Heart right ventricle (tissue), 16 donors: Measurements from ENCODE around the gene KCTD2. TPM values are rescaled to one million over a fixed set of nuclear protein-coding genes. Genes with fewer than 3 reads are reported as not detected.
A peak's percentile ranks its signal among the peaks of the same experiment; 100 is the strongest.

Experiments
- ATAC-seq, 8 donors: fragments of 200-7000 bp; cut with Tn5 transposase; one replicate each; pipeline ENCODE4 v1.9.1; 2020; ENCODE audit warnings: mild to moderate bottlenecking in 8 of 8, moderate library complexity in 8 of 8, moderate number of reproducible peaks in 1 of 8
- DNase-seq, 2 donors: peaks; one replicate each; pipeline ENCODE4 v3.0.0-alpha.2; 2020
- H3K27ac ChIP-seq, 10 donors: fragments of 200-600 bp; sonication (generic) in 2 of 10; one replicate each; pipeline versions ENCODE4 v1.5.0 to v1.8.0; 2020 to 2022; ENCODE audit warnings: mild to moderate bottlenecking in 3 of 10
- H3K27me3 ChIP-seq, 7 donors: fragments of 200-600 bp; one replicate each; pipeline ENCODE4 v1.8.0; 2021 to 2022; ENCODE audit warnings: mild to moderate bottlenecking in 2 of 7
- H3K36me3 ChIP-seq, 9 donors: fragments of 200-600 bp; sonication (generic) in 1 of 9; one replicate each; pipeline versions ENCODE4 v1.5.0 to v1.8.0; 2020 to 2022; ENCODE audit warnings: mild to moderate bottlenecking in 2 of 9
- H3K4me1 ChIP-seq, 9 donors: fragments of 200-600 bp; sonication (generic) in 1 of 9; one replicate each; pipeline versions ENCODE4 v1.5.0 to v1.8.0; 2020 to 2022; ENCODE audit warnings: mild to moderate bottlenecking in 4 of 9
- H3K4me3 ChIP-seq, 10 donors: fragments of 200-600 bp; sonication (generic) in 2 of 10; one replicate each; pipeline versions ENCODE4 v1.5.0 to v1.8.0; 2020 to 2022; ENCODE audit warnings: mild to moderate bottlenecking in 7 of 10, moderate library complexity in 2 of 10
- H3K9me3 ChIP-seq, 11 donors: fragments of 200-600 bp in 10 of 11; sonication (generic) in 2 of 11; one replicate each; pipeline versions ENCODE4 v1.5.0 to v1.8.0; 2013 to 2022; ENCODE audit warnings: mild to moderate bottlenecking in 2 of 11, control low read depth in 1 of 11, moderate library complexity in 1 of 11
- CTCF ChIP-seq, 9 donors: fragments of 200-600 bp; sonication (generic) in 2 of 9; IDR thresholded peaks; one replicate each; pipeline versions ENCODE4 v1.5.0 to v1.8.0; 2021 to 2022; ENCODE audit warnings: antibody characterized with exemption in 9 of 9, mild to moderate bottlenecking in 5 of 9, moderate library complexity in 1 of 9
- WGBS, 2 donors: extraction: QIAGEN DNeasy Blood & Tissue Kit; methylation state at CpG; one replicate each; pipeline ENCODE4 v1.1.7; 2013; ENCODE audit warnings: inconsistent platforms in 1 of 2; 5-methylcytosine and 5-hydroxymethylcytosine counted together
- intact Hi-C, 10 donors: fragments of 100-400 bp; cut with DNase I; formaldehyde crosslinking; loops; one replicate each; pipeline versions ENCODE4 v1.11.1 to v1.14.2; 2022
- polyA plus RNA-seq, 2 donors: library from polyadenylated mRNA; stranded (reverse); fragments of 200-250 nt; gene quantifications; one replicate each; pipeline ENCODE4 v1.2.3, GENCODE V29; 2013
- total RNA-seq, 10 donors: library from RNA; stranded (reverse); fragmentation: NEBNext Ultra II Directional in 3 of 10; extraction: Animal tissue kit (Norgen Biotek cat#: 25700) in 3 of 10; gene quantifications; one replicate each; pipeline versions ENCODE4 v1.2.1 to v1.2.4, GENCODE V29; 2021 to 2023
- donor health status: Arrhythmogenic right ventricular cardiomyopathy.
- donor health status: ischemic (EF 13 %, LVEDD 7.1; RV severe dilation, severe dysfunction).
- donor health status: healthy with polysubstance abuse.
- donor health status: DM: no; HTN: yes; CAD: no.
- donor health status: DM: no; HTN: no; CAD: no.
- donor health status: ischemic (EF 25% LVEDD 6.9; RV normal size, moderate dysfunction).
- donor health status: ischemic (EF 25% LVEDD 5.7; RV mildly dilated, moderate dysfunction).
- donor health status: healthy.
- donor health status: DM: yes; HTN: yes; CAD: no.
- donor health status: Ischemic cardiomyopathy.
- donor health status: ischemic (EF 35%, LVEDD 5.7; RV mildly dilated, moderate dysfunction).
- donor health status: nonischemic (EF 11% LVEDD 7.7; RV severe dilation, severe dysfunction).
- donor health status: DM: yes; HTN: yes; CAD: no.
- donor health status: PGD.
- donor health status: ischemic (EF 29% LVEDD 5.4; RV normal size, mild dysfunction).
- donor health status: nonischemic (EF 23%, LVEDD 6.1; RV moderate dilation, normal function).

KCTD2 gene
- total and polyA plus RNA-seq, 12 donors = 11.8 to 41.1 (median 29.3) TPM

GRCh38 chr17:75032720-75033280, 14.2 kb upstream of the KCTD2 start:
- 7 to 12% methylated on average over 13 of the region's 13 CpGs for WGBS, 2 donors
- TF ChIP-seq CTCF (IDR thresholded peaks at IDR 0.05) = no peak
- peak in 1 of 2 donors; percentile 52 for DNase-seq
- Histone ChIP-seq H3K4me1 (peaks cover 0 to 54% (median 44%) of the 10 kb centered on the region in 9 donors), H3K36me3 (peaks cover 0 to 4% (median 0%) of the 10 kb centered on the region in 9 donors), H3K4me3 (peak overlapping the region in 9 of 10 donors; percentile 14 to 72 (median 66)), H3K9me3 (peaks cover 0 to 13% (median 0%) of the 10 kb centered on the region in 11 donors), H3K27me3 (no peaks in the 10 kb centered on the region), H3K27ac (peak overlapping the region in 9 of 10 donors; percentile 21 to 90 (median 52))
- intact Hi-C loops = loop anchor here in 4 of 10 donors (2.0 to 10.0 kb wide), 4 partner anchors 44 to 70 kb away; partner anchors contain the start of gene CDR2L (in 1 of the 4)
- no peak for ATAC-seq

DNA sequence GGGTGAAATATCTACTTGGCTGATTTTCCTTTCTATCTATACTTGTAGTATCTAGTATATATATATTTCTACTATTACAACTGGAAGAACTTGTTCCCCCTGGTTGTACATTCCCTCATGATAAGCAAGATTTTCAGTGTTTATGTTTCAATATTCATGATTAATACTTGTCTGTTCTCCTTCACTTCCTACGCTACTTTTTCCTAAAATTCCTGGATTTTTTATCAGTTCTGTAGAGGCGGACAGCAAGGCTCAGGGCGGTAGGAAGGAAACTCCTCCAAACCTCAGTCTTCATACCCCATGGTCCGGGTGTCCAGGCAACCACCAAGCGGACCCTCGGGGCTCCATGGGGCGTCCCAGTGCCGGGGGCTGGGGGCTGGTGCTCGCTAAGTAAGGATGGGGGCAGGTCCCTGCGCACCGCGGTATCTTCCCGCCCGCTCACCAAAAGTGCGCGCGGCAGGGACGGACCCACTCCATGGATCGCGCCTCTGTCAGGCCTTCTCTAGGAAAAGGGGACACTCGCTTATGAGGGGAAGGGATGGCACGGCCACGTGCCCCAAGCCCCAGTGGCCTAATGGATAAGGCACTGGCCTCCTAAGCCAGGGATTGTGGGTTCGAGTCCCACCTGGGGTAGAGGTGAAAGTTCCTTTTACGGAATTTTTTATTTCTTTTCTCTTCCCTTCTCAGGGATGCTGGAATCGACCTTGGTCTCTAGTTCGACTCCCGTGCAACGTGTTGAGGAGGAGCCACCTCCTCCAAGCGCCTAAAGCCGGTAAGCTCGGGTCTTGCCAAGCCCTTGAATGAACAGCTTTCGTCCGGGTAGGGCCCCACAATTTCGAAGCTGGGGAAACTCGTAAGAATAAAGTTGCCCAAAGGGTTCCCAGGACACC, 13.4 kb upstream of the KCTD2 start:
- intact Hi-C loops = loop anchor here in 4 of 10 donors (2.0 to 10.0 kb wide), 4 partner anchors 45 to 71 kb away; partner anchors contain the start of gene CDR2L (in 1 of the 4)
- Histone ChIP-seq H3K4me3 (peak overlapping the region; percentile 8 to 72 (median 66)), H3K36me3 (peaks cover 0 to 11% (median 0%) of the 10 kb centered on the region in 9 donors), H3K4me1 (peaks cover 0 to 54% (median 44%) of the 10 kb centered on the region in 9 donors), H3K27ac (peak overlapping the region in 9 of 10 donors; percentile 64 to 90 (median 84)), H3K9me3 (peaks cover 0 to 13% (median 0%) of the 10 kb centered on the region in 11 donors), H3K27me3 (no peaks in the 10 kb centered on the region)
- no peak for TF ChIP-seq CTCF (IDR thresholded peaks at IDR 0.05)
- DNase-seq (peak; percentile 91 to 95), ATAC-seq (peak; percentile 49 to 83 (median 80))
- WGBS, 2 donors = 1% methylated on average over 36 of the region's 36 CpGs

DNA sequence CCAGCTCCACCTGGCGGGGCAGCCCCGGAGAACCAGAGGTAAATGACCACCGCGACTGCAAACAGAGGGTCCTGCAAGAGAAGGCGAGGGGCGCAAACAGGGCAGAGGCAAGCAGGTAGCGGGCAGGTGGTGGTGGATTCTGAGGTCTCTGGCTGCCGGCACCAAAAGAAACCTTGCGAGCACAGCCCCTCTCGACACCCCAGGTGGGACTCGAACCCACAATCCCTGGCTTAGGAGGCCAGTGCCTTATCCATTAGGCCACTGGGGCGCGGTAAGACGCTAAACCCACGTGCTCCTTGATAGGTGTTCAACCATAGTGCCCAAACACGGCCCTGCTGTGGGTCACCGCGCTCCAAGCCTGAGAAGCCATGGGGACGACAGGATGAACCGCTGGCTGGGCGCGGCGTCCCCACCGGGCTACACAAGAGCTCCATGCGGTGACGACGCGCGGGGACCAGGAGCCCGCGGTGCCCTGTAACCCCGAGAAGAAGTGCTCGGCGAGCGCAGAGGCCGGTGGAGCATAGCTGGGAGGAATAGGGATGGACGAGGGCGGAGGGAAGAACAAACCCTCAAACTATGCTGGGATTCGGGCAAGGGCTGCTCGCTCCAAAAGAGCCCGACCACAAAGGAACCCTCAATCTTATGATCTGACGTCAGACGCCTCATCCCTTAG, 12.7 kb upstream of the KCTD2 start:
- peak in 1 of 9 donors; percentile 8 for TF ChIP-seq CTCF (IDR thresholded peaks at IDR 0.05)
- DNase-seq (peak; percentile 81 to 90), ATAC-seq (peak; percentile 68 to 87 (median 80))
- Histone ChIP-seq H3K9me3 (peaks cover 0 to 13% (median 0%) of the 10 kb centered on the region in 11 donors), H3K4me3 (peak overlapping the region; percentile 46 to 72 (median 66)), H3K4me1 (peaks cover 0 to 54% (median 44%) of the 10 kb centered on the region in 9 donors), H3K27me3 (no peaks in the 10 kb centered on the region), H3K36me3 (peaks cover 0 to 19% (median 6%) of the 10 kb centered on the region in 9 donors), H3K27ac (peak overlapping the region; percentile 8 to 90 (median 84))
- WGBS, 2 donors = 1 to 2% methylated on average over 43 of the region's 43 CpGs
- intact Hi-C loops = loop anchor here in 3 of 10 donors (5.0 to 10.0 kb wide), 3 partner anchors 50 to 72 kb away; partner anchors contain the start of gene CDR2L (in 1 of the 3)
